NB4 (cell line): ENCODE data around the gene JCHAIN.
A peak's percentile ranks its signal among the peaks of the same experiment; 100 is the strongest.
"Not testable (repeated sequence)": the region's sequence is repeated elsewhere in the genome, so short reads cannot be mapped to it uniquely, and the experiment has no call there.

Experiments
- DNase-seq: peaks from one replicate; pipeline ENCODE4 v3.0.0; 2010; ENCODE audit warnings: low read depth
- H3K4me3 ChIP-seq: one replicate; pipeline ENCODE4 v1.5.1; 2011; ENCODE audit warnings: mild to moderate bottlenecking, low read depth, low read length, moderate library complexity
- CTCF ChIP-seq: IDR thresholded peaks from one replicate; pipeline ENCODE4 v1.5.1; 2012; ENCODE audit warnings: low read depth, low read length
- MAX ChIP-seq: IDR thresholded peaks from 2 replicates; pipeline ENCODE4 v1.6.1; 2011; ENCODE audit warnings: low read depth, low read length
- MYC ChIP-seq: IDR thresholded peaks from 2 replicates; pipeline ENCODE4 v1.6.1; 2011; ENCODE audit warnings: low read depth, low read length
- POLR2A ChIP-seq: IDR thresholded peaks from 2 replicates; pipeline ENCODE4 v1.6.1; 2011; ENCODE audit warnings: mild to moderate bottlenecking; ENCODE audit not compliant: insufficient read length; ENCODE audit errors: extremely low read depth

JCHAIN gene

GRCh38 chr4:70700712-70701111 lies 34.4 kb upstream of the JCHAIN start:
- H3K4me3 ChIP-seq: no peak overlapping the region
- DNase-seq: no peak
- TF ChIP-seq MYC (no peak), CTCF (no peak), MAX (no peak), POLR2A (no peak)

GRCh38 chr4:70698435-70698834 lies 32.1 kb upstream of the JCHAIN start:
- H3K4me3 ChIP-seq, DNase-seq: not testable (repeated sequence)

GRCh38 chr4:70694633-70695032 lies 28.3 kb upstream of the JCHAIN start:
- not testable (repeated sequence) for H3K4me3 ChIP-seq, DNase-seq

- H3K4me3 ChIP-seq: peak overlapping the region; percentile 40
- no peak for TF ChIP-seq MYC
- no peak for TF ChIP-seq POLR2A
- no peak for TF ChIP-seq CTCF
- TF ChIP-seq MAX: no peak
- DNase-seq: no peak
Measured at GRCh38 chr4:70691661-70692060, 25.4 kb upstream of the JCHAIN start.

GRCh38 chr4:70688795-70689231 lies 22.5 kb upstream of the JCHAIN start:
- peak overlapping the region; percentile 99 for H3K4me3 ChIP-seq
- TF ChIP-seq POLR2A (no peak), CTCF (no peak), MYC (no peak), MAX (no peak)
- peak; percentile 33 for DNase-seq

- peak; percentile 97 for DNase-seq
- peak; percentile 84 for TF ChIP-seq CTCF
- TF ChIP-seq MYC: peak; percentile 91
- TF ChIP-seq POLR2A: peak; percentile 76
- TF ChIP-seq MAX: peak; percentile 83
- peak within 1 kb of the TSS; percentile 99 for H3K4me3 ChIP-seq
Measured at GRCh38 chr4:70687821-70688794, 21.8 kb upstream of the JCHAIN start, which contains the start of gene UTP3. UTP3 (plus strand) TSS chr4:70688532; CDS start chr4:70688678, 146 bp downstream.

- no peak for DNase-seq
- H3K4me3 ChIP-seq: peak overlapping the region; percentile 99
- TF ChIP-seq MYC (no peak), POLR2A (no peak), CTCF (no peak), MAX (no peak)
Measured at GRCh38 chr4:70687392-70687791, 21.1 kb upstream of the JCHAIN start.

GRCh38 chr4:70682142-70682541 lies 15.8 kb upstream of the JCHAIN start:
- not testable (repeated sequence) for H3K4me3 ChIP-seq, DNase-seq
